Calu3 (cell line): ENCODE measurements around the gene BMP10. TPM values are rescaled to one million over a fixed set of nuclear protein-coding genes. Genes with fewer than 3 reads are reported as not detected.

Experiments used
- BruUV-seq: library from RNA; stranded (reverse); fragments of 400-500 nt; replicated peaks from 2 replicates; lab custom pipeline; 2021; lab: Mats Ljungman, UMichigan
- CTCF ChIA-PET: fragments of 300-600 bp; sonication (Branson Sonifier 250); formaldehyde crosslinking; loops from one replicate; lab custom pipeline; 2022; ENCODE audit warnings: antibody characterized with exemption; lab: Charles Lee
- DNase-seq: peaks from one replicate; pipeline ENCODE4 v3.0.0; 2022
- H3K27ac Mint-ChIP-seq: one replicate; pipeline ENCODE4 v1.8.0; 2022; ENCODE audit warnings: mixed read lengths; ENCODE audit not compliant: unreplicated experiment
- H3K27me3 Mint-ChIP-seq: one replicate; pipeline ENCODE4 v1.8.0; 2022; ENCODE audit warnings: mixed read lengths; ENCODE audit not compliant: unreplicated experiment
- H3K36me3 Mint-ChIP-seq: one replicate; pipeline ENCODE4 v1.8.0; 2022; ENCODE audit warnings: mild to moderate bottlenecking, moderate library complexity, mixed read lengths; ENCODE audit not compliant: insufficient read depth, unreplicated experiment
- H3K4me1 Mint-ChIP-seq: one replicate; pipeline ENCODE4 v1.8.0; 2022; ENCODE audit warnings: mild to moderate bottlenecking, low read depth, mixed read lengths; ENCODE audit not compliant: unreplicated experiment
- H3K4me3 Mint-ChIP-seq: one replicate; pipeline ENCODE4 v1.8.0; 2022; ENCODE audit warnings: mild to moderate bottlenecking, low read depth, moderate library complexity, mixed read lengths; ENCODE audit not compliant: unreplicated experiment
- H3K9me3 Mint-ChIP-seq: one replicate; pipeline ENCODE4 v1.8.0; 2022; ENCODE audit warnings: low read depth, mixed read lengths; ENCODE audit not compliant: unreplicated experiment
- intact Hi-C: fragments of 100-400 bp; cut with micrococcal nuclease; formaldehyde crosslinking; loops from one replicate; pipeline ENCODE4 v1.10.0; 2022; ENCODE audit not compliant: unreplicated experiment
- total RNA-seq: library from RNA; stranded (reverse); gene quantifications from 2 replicates; pipeline ENCODE4 v1.2.3, GENCODE V29; 2022
- TF ChIP-seq, protein P1 (sequence below): fragments of 200-600 bp; IDR thresholded peaks from one replicate; pipeline ENCODE4 v1.8.0; 2022; ENCODE audit warnings: antibody characterized with exemption; ENCODE audit not compliant: unreplicated experiment

Gene BMP10
- total RNA-seq, 1 experiment from 2014 or later = not detected

DNA sequence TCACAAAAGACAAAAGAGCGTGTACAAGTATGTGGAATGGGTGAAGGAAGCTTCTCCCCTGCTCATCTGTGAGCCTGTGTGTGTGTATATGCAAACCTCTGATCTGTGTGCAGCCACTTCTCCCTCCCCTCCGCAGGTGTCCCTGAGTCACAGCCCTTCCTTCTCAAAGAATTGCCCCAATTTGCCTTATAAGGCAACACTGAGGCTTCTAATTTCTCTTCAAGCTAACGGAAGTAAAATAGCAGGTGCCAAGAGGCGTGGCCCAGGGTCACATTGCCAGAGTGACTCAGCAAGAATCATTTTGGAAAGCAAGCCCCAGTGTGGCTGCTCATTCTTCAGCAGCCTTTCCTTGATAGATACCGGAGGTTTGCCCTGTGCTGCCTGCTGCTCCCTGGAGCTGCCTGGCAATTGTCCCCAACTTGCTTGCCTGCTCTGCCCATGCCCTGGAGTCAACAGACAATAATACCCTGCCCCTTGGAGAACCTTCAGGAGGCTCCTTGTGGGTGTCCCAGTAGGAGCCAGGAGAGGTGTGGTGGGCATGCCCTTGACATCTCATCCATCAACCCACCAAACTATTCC, 37.3 kb upstream of the BMP10 start:
- CTCF ChIA-PET = interaction anchor here (0.7 to 2.6 kb wide), 8 partner anchors 13 to 445 kb away, joined by 3 to 28 read pairs (median 8); partner anchors contain the start of genes APLF and FBXO48
- BruUV-seq = TSS peak; percentile 92
- intact Hi-C loops = loop anchor here (5.0 kb wide), 2 partner anchors 76 to 441 kb away; partner anchors contain the start of genes APLF and FBXO48
- peaks cover 4% of the 10 kb centered on the region for H3K27me3 Mint-ChIP-seq
- no peaks in the 10 kb centered on the region for H3K9me3 Mint-ChIP-seq
- H3K36me3 Mint-ChIP-seq = peaks cover 5% of the 10 kb centered on the region
- peak; percentile 86 for DNase-seq
- H3K4me3 Mint-ChIP-seq = peak overlapping the region; percentile 20
- TF ChIP-seq, protein P1, sequence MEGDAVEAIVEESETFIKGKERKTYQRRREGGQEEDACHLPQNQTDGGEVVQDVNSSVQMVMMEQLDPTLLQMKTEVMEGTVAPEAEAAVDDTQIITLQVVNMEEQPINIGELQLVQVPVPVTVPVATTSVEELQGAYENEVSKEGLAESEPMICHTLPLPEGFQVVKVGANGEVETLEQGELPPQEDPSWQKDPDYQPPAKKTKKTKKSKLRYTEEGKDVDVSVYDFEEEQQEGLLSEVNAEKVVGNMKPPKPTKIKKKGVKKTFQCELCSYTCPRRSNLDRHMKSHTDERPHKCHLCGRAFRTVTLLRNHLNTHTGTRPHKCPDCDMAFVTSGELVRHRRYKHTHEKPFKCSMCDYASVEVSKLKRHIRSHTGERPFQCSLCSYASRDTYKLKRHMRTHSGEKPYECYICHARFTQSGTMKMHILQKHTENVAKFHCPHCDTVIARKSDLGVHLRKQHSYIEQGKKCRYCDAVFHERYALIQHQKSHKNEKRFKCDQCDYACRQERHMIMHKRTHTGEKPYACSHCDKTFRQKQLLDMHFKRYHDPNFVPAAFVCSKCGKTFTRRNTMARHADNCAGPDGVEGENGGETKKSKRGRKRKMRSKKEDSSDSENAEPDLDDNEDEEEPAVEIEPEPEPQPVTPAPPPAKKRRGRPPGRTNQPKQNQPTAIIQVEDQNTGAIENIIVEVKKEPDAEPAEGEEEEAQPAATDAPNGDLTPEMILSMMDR = no peak
- H3K27ac Mint-ChIP-seq = peak overlapping the region; percentile 96
- peaks cover 34% of the 10 kb centered on the region for H3K4me1 Mint-ChIP-seq

DNA sequence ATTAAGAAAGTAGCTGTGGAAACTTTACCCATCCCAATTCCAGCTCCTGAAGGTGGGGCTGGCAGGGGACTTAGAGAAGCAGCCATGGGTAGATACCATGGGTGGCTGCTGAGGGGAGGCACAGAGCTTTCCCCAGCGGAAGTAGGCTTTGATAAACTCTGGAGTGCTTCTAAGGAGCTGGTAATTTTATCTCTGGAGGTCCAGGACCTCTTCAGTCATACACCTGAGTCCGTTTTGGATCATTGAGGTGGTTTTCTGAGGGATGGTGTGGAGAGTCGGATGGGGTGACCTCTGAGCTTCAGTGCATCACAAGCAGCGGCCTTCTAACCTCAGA, 36.7 kb upstream of the BMP10 start:
- DNase-seq = no peak
- CTCF ChIA-PET = interaction anchor here (0.5 to 2.6 kb wide), 10 partner anchors 13 to 445 kb away, joined by 3 to 28 read pairs (median 5); partner anchors contain the start of genes APLF and FBXO48
- Mint-ChIP-seq H3K4me1 (peaks cover 34% of the 10 kb centered on the region), H3K4me3 (no peak overlapping the region), H3K27ac (peak overlapping the region; percentile 96), H3K36me3 (peaks cover 5% of the 10 kb centered on the region), H3K27me3 (peaks cover 10% of the 10 kb centered on the region), H3K9me3 (no peaks in the 10 kb centered on the region)
- TF ChIP-seq, protein P1 = no peak
- intact Hi-C loops = loop anchor here (5.0 kb wide), 2 partner anchors 76 to 441 kb away; partner anchors contain the start of genes APLF and FBXO48
- BruUV-seq = TSS peak; percentile 100

DNA sequence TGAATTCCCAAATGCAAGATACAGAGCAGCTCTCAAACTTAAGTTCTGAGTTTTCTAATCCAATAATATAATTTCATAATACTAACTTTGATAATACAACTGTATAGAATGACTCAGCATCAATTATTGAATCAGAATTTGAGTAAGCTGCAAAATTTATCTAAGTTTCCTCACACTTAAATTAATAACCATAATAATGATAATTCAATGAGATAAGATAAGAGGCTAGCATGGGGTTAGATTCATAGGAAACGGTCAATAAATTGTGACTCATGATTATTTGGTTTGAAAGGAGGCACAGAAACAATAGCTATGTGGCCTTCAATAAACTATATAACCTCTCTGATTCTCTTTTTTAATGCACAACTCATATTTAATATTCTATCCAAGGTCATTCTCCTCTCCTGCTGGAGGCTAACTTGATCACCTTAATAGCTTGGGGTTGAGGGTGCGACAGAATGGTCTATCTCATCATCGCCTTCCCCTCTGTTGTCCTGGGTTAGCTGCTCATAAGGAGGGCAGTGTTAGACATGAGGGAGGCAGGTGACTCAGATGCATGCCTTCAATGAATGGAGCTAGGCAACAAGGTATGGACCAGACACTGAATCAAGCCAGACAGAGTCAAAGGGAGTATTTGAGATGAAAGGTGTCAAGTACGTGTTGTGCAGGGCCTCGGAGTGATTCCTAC, 36.2 kb upstream of the BMP10 start:
- no peaks in the 10 kb centered on the region for H3K9me3 Mint-ChIP-seq
- intact Hi-C loops = loop anchor here (5.0 kb wide), 2 partner anchors 75 to 440 kb away; partner anchors contain the start of genes APLF and FBXO48
- BruUV-seq = no TSS peak
- H3K27ac Mint-ChIP-seq = peak overlapping the region; percentile 96
- TF ChIP-seq, protein P1 = no peak
- H3K4me3 Mint-ChIP-seq = no peak overlapping the region
- DNase-seq = peak; percentile 22
- peaks cover 34% of the 10 kb centered on the region for H3K4me1 Mint-ChIP-seq
- CTCF ChIA-PET = interaction anchor here (0.5 to 2.6 kb wide), 9 partner anchors 14 to 444 kb away, joined by 3 to 28 read pairs (median 6); partner anchors contain the start of genes APLF and FBXO48
- peaks cover 15% of the 10 kb centered on the region for H3K27me3 Mint-ChIP-seq
- peaks cover 5% of the 10 kb centered on the region for H3K36me3 Mint-ChIP-seq

DNA sequence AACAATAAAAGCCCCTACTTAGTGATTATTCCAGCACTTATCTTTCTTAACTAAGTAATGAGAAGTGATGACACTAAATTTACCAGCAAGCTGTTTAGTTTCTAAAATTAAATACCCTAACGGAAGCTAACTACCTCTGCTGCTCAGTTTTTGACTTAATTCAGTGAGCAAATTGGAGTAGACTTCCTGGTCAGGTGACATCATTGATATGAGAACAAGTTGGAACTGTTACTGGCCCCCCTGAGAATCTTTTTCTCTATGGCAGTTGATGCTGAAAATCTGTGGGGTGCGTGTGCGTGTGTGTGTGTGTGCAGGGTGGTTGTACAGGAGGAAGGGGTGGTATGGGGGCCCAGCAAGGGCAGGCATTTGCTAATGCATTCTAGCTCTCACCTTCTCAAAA, 35.5 kb upstream of the BMP10 start:
- TF ChIP-seq, protein P1 = no peak
- intact Hi-C loops = loop anchor here (5.0 kb wide), 2 partner anchors 74 to 439 kb away; partner anchors contain the start of genes APLF and FBXO48
- Mint-ChIP-seq H3K9me3 (no peaks in the 10 kb centered on the region), H3K36me3 (peaks cover 5% of the 10 kb centered on the region), H3K27ac (peak overlapping the region; percentile 62), H3K27me3 (peaks cover 22% of the 10 kb centered on the region), H3K4me1 (peaks cover 34% of the 10 kb centered on the region), H3K4me3 (no peak overlapping the region)
- CTCF ChIA-PET = interaction anchor here (2.1 to 2.6 kb wide), 2 partner anchors 155 to 440 kb away, joined by 16 to 28 read pairs; partner anchors contain the start of genes APLF and FBXO48
- no TSS peak for BruUV-seq
- DNase-seq = no peak
